H1 (cell line): Measurements from ENCODE around the gene TMEM50A. TPM values are rescaled to one million over a fixed set of nuclear protein-coding genes. Genes with fewer than 3 reads are reported as not detected.

Experiments
- CTCF ChIA-PET: fragments of 300-600 bp; sonication (Branson Sonifier 250); formaldehyde crosslinking; loops from one replicate; lab custom pipeline; 2021; ENCODE audit not compliant: partially characterized antibody; lab: Charles Lee
- POLR2A ChIA-PET: fragments of 300-600 bp; sonication (Branson Sonifier 250); formaldehyde crosslinking; loops from one replicate; lab custom pipeline; 2021; ENCODE audit warnings: inconsistent platforms; ENCODE audit not compliant: partially characterized antibody; lab: Charles Lee
- DNase-seq, 2 experiments: peaks; one replicate each; pipeline versions ENCODE4 v3.0.0 to v3.0.0-alpha.2; 2010 to 2022; ENCODE audit warnings: low spot score in 2 of 2, low read depth in 1 of 2, mixed read lengths in 1 of 2
- FAIRE-seq: peaks from 2 replicates; lab custom pipeline; 2011; peaks lifted over from hg19 to GRCh38; lab: Jason Lieb, UNC
- H2AFZ ChIP-seq: 2 replicates; pipeline ENCODE4 v1.8.1; 2012; ENCODE audit warnings: low read length, inconsistent platforms
- H2AK5ac ChIP-seq: 2 replicates; pipeline ENCODE4 v1.6.1; 2013; ENCODE audit warnings: low read depth, low read length
- H2BK120ac ChIP-seq: replicated peaks from 2 replicates; pipeline ENCODE3; 2013; ENCODE audit warnings: low read depth, low read length, inconsistent platforms
- H2BK12ac ChIP-seq: 2 replicates; pipeline ENCODE4 v1.6.1; 2013; ENCODE audit warnings: low read depth, low read length
- H2BK15ac ChIP-seq: 2 replicates; pipeline ENCODE4 v1.6.1; 2013; ENCODE audit warnings: low read length
- H2BK20ac ChIP-seq: 2 replicates; pipeline ENCODE4 v1.6.1; 2013; ENCODE audit warnings: low read length
- H2BK5ac ChIP-seq: 2 replicates; pipeline ENCODE4 v1.6.1; 2013; ENCODE audit warnings: low read depth, low read length
- H3K14ac ChIP-seq: 2 replicates; pipeline ENCODE4 v1.6.1; 2013; ENCODE audit warnings: inconsistent platforms; ENCODE audit not compliant: insufficient read length
- H3K18ac ChIP-seq: 2 replicates; pipeline ENCODE4 v1.6.1; 2013; ENCODE audit warnings: low read length; ENCODE audit errors: extremely low read depth
- H3K23ac ChIP-seq: 2 replicates; pipeline ENCODE4 v1.6.1; 2013; ENCODE audit warnings: inconsistent platforms; ENCODE audit not compliant: insufficient read length
- H3K23me2 ChIP-seq: 2 replicates; pipeline ENCODE4 v1.6.1; 2013; ENCODE audit warnings: low read depth, low read length
- H3K27ac ChIP-seq: 2 replicates; pipeline ENCODE4 v1.6.1; 2011; ENCODE audit warnings: low read depth, low read length, inconsistent platforms
- H3K27me3 ChIP-seq, 4 experiments: replicated peaks in 1 of 4; 1 replicate in 1 of 4; 2 replicates in 3 of 4; pipeline versions ENCODE4 v1.6.1 to v1.8.1; 2011 to 2013; ENCODE audit warnings: low read length in 3 of 4, mild to moderate bottlenecking in 3 of 4, inconsistent platforms in 2 of 4, mixed read lengths in 2 of 4, moderate library complexity in 1 of 4; ENCODE audit not compliant: control insufficient read depth in 3 of 4, insufficient read depth in 3 of 4; ENCODE audit errors: extremely low read depth in 1 of 4
- H3K36me3 ChIP-seq, 4 experiments: 2 replicates each; pipeline versions ENCODE4 v1.6.1 to v1.8.1; 2011 to 2013; ENCODE audit warnings: mild to moderate bottlenecking in 4 of 4, low read length in 3 of 4, moderate library complexity in 2 of 4, control low read depth in 1 of 4, inconsistent platforms in 1 of 4; ENCODE audit not compliant: insufficient read depth in 4 of 4, control insufficient read depth in 2 of 4
- H3K4ac ChIP-seq: replicated peaks from 2 replicates; pipeline ENCODE3; 2013; ENCODE audit warnings: low read length, low read depth, mixed read lengths, inconsistent platforms; ENCODE audit not compliant: insufficient read length
- H3K4me1 ChIP-seq, 4 experiments: replicated peaks in 1 of 4; 1 replicate in 1 of 4; 2 replicates in 3 of 4; pipeline versions ENCODE4 v1.6.1 to v1.8.1; 2011 to 2013; ENCODE audit warnings: low read length in 3 of 4, inconsistent platforms in 2 of 4, mixed read lengths in 1 of 4; ENCODE audit not compliant: insufficient read depth in 4 of 4, control insufficient read depth in 3 of 4
- H3K4me2 ChIP-seq, 2 experiments: 2 replicates each; pipeline versions ENCODE4 v1.6.1 to v1.8.1; 2011 to 2013; ENCODE audit warnings: low read depth in 2 of 2, low read length in 2 of 2, control low read depth in 1 of 2, inconsistent platforms in 1 of 2, mild to moderate bottlenecking in 1 of 2; ENCODE audit not compliant: insufficient read depth in 1 of 2
- H3K4me3 ChIP-seq, 4 experiments: fragments of 200-600, 300-600 bp in 1 of 4; sonication (generic), shearing (Covaris generic), sonication (Bioruptor Twin) in 1 of 4; 2 replicates each; pipeline versions ENCODE4 v1.5.1 to v1.8.1; 2011 to 2016; ENCODE audit warnings: low read length in 4 of 4, low read depth in 3 of 4, control low read depth in 2 of 4, inconsistent platforms in 2 of 4, mild to moderate bottlenecking in 2 of 4, mixed read lengths in 1 of 4, moderate library complexity in 1 of 4; ENCODE audit not compliant: insufficient read depth in 2 of 4; ENCODE audit errors: extremely low read depth in 1 of 4
- H3K56ac ChIP-seq: replicated peaks from 2 replicates; pipeline ENCODE3; 2013; ENCODE audit warnings: low read depth, mild to moderate bottlenecking, mixed read lengths, low read length, inconsistent platforms; ENCODE audit not compliant: insufficient read length
- H3K79me1 ChIP-seq: 2 replicates; pipeline ENCODE4 v1.6.1; 2013; ENCODE audit warnings: low read depth, low read length, control low read depth
- H3K79me2 ChIP-seq, 2 experiments: 2 replicates each; pipeline versions ENCODE4 v1.6.1 to v1.8.1; 2012 to 2013; ENCODE audit warnings: low read length in 2 of 2, mild to moderate bottlenecking in 2 of 2, inconsistent platforms in 1 of 2; ENCODE audit not compliant: insufficient read depth in 2 of 2, control insufficient read depth in 1 of 2
- H3K9ac ChIP-seq, 4 experiments: replicated peaks in 1 of 4; 1 replicate in 1 of 4; 2 replicates in 3 of 4; pipeline versions ENCODE4 v1.6.1 to v1.8.1; 2011 to 2013; ENCODE audit warnings: low read depth in 3 of 4, low read length in 3 of 4, control low read depth in 2 of 4, mild to moderate bottlenecking in 2 of 4, moderate library complexity in 2 of 4, inconsistent platforms in 1 of 4; ENCODE audit errors: extremely low read depth in 1 of 4
- H3K9me3 ChIP-seq, 2 experiments: 2 replicates each; pipeline versions ENCODE4 v1.6.1 to v1.8.1; 2012 to 2013; ENCODE audit warnings: mild to moderate bottlenecking in 2 of 2, moderate library complexity in 2 of 2, control low read depth in 1 of 2, inconsistent platforms in 1 of 2, low read depth in 1 of 2, low read length in 1 of 2, mixed read lengths in 1 of 2; ENCODE audit not compliant: insufficient read depth in 2 of 2
- H4K20me1 ChIP-seq, 2 experiments: replicated peaks in 1 of 2; 2 replicates each; pipeline versions ENCODE3 to v1.8.1; 2011 to 2013; ENCODE audit warnings: inconsistent platforms in 2 of 2, low read length in 2 of 2, mild to moderate bottlenecking in 1 of 2; ENCODE audit not compliant: insufficient read depth in 2 of 2, control insufficient read depth in 1 of 2
- H4K5ac ChIP-seq: 2 replicates; pipeline ENCODE4 v1.6.1; 2013; ENCODE audit warnings: low read length, low read depth, mixed read lengths, inconsistent platforms; ENCODE audit not compliant: insufficient read length
- H4K8ac ChIP-seq: 2 replicates; pipeline ENCODE4 v1.8.0; 2013; ENCODE audit warnings: mild to moderate bottlenecking, moderate library complexity, low read length, inconsistent platforms; ENCODE audit not compliant: insufficient read depth; ENCODE audit errors: extremely low read depth
- H4K91ac ChIP-seq: replicated peaks from 2 replicates; pipeline ENCODE3; 2013; ENCODE audit warnings: low read length, mixed read lengths, inconsistent platforms; ENCODE audit not compliant: insufficient read length
- CBX5 ChIP-seq: fragments of 300-800, 300-1000 bp; sonication (generic); IDR thresholded peaks from 2 replicates; pipeline ENCODE4 v1.7.1; 2016; ENCODE audit warnings: antibody characterized with exemption, low read length, low read depth
- RAD21 ChIP-seq, 2 experiments: IDR thresholded peaks in 1 of 2; conservative IDR thresholded peaks in 1 of 2; 2 replicates each; pipeline ENCODE4 v1.6.1; 2011; ENCODE audit warnings: low read depth in 2 of 2, low read length in 2 of 2, improper control_type of control experiment in 1 of 2, inconsistent platforms in 1 of 2, mild to moderate bottlenecking in 1 of 2, moderate library complexity in 1 of 2
- WGBS, 2 experiments: shearing (Covaris generic) in 1 of 2; methylation state at CpG; one replicate each; pipeline versions ENCODE4 v1.1.6 to v1.1.7; 2013 to 2015; ENCODE audit warnings: low lambda C conversion rate in 2 of 2, mixed read lengths in 2 of 2, inconsistent platforms in 1 of 2, low coverage in 1 of 2, missing lambda C conversion rate in 1 of 2; ENCODE audit not compliant: insufficient replicate concordance in 2 of 2, insufficient coverage in 1 of 2, insufficient read length in 1 of 2; ENCODE audit errors: extremely low coverage in 1 of 2, missing lambda C conversion rate in 1 of 2; 5-methylcytosine and 5-hydroxymethylcytosine counted together
- polyA plus RNA-seq, 7 experiments: library from polyadenylated mRNA; depleted of rRNA in 3 of 7; stranded (reverse) in 5 of 7; unstranded in 2 of 7; fragments of >200 nt in 5 of 7; fragments of 200-250 nt in 2 of 7; gene quantifications; 1 replicate in 5 of 7; 2 replicates in 1 of 7; 4 replicates in 1 of 7; pipeline versions ENCODE4 v1.2.1 to v1.2.3, GENCODE V29; 2011 to 2013; ENCODE audit warnings: missing spikeins in 2 of 7, mixed read lengths in 2 of 7
- total RNA-seq: library from RNA; stranded (reverse); fragmentation: NEBNext Ultra II Directional; extraction: Animal tissue kit (Norgen Biotek cat#: 25700); gene quantifications from 2 replicates; pipeline ENCODE4 v1.2.1, GENCODE V29; 2021

Gene TMEM50A
- total and polyA plus RNA-seq, 2 of the 8 experiments (the other 6 are each of a cell fraction or from before 2014, with no cell fraction given) = 98.6 to 111 TPM

DNA sequence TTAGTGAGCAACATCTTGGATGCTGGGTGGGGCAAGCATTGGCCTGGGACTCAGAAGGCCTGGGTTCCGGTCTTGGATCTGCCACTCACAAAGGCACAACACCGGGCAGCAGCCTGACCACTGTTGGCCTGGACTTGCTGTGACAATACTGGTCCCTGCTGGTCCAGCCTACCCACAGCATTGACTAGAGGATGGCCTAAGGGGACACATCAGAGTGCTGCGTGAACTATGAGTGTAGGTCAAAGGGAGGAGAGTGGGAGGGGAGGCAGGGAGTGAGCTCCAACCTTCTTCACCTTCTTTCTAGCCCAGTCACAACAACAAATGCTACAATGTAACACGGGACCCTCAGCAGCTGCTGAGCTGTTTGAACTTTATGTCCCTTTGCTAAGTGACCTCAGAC lies 31.1 kb downstream of the TMEM50A start:
- POLR2A ChIA-PET = interaction anchor here (1.1 kb wide), 1 partner anchor 25 kb away, joined by 3 read pairs; no protein-coding TSS in a partner anchor
- Histone ChIP-seq H2AFZ (no peak overlapping the region), H2AK5ac (no peak overlapping the region), H3K79me2 (no peaks in the 10 kb centered on the region), H3K27me3 (no peaks in the 10 kb centered on the region), H3K9me3 (no peaks in the 10 kb centered on the region), H4K8ac (no peak overlapping the region), H3K4me3 (no peak overlapping the region), H3K4me2 (no peak overlapping the region), H4K91ac (no peak overlapping the region), H3K79me1 (no peaks in the 10 kb centered on the region), H3K9ac (no peak overlapping the region), H3K23ac (no peak overlapping the region), H3K23me2 (no peaks in the 10 kb centered on the region; the same call in 1 of the 2 replicates)
- FAIRE-seq = no peak
- CTCF ChIA-PET = interaction anchor here (0.6 kb wide), 1 partner anchor 10 kb away, joined by 3 read pairs; no protein-coding TSS in a partner anchor
- 0 out of 4 replicates have a peak, but pooled peaks of 1 of the 2 experiments have one; percentile 5 for TF ChIP-seq RAD21 (IDR thresholded peaks at IDR 0.05 in 1 of 2, conservative IDR thresholded peaks at IDR 0.05 in 1 of 2; ENCODE audit: low read depth in 2 of 2, low read length in 2 of 2)
- TF ChIP-seq CBX5 = no peak
- TF ChIP-seq, all 59 proteins: peak for 1
- no peak for DNase-seq
- WGBS, 2 experiments = 85% methylated on average over 4 of the region's 4 CpGs; no CpG with 5 or more reads in 1 of the 2 experiments
- Histone ChIP-seq H2BK15ac (0 out of 2 replicates have a peak overlapping the region, but pooled peaks have one; percentile 65), H3K56ac (no peak overlapping the region), H3K4me1 (no peaks in the 10 kb centered on the region), H4K5ac (no peak overlapping the region), H2BK20ac (no peak overlapping the region), H3K27ac (no peak overlapping the region), H2BK12ac (peak overlapping the region; percentile 69; the same call in 1 of the 2 replicates), H3K4ac (no peak overlapping the region), H3K36me3 (no peaks in the 10 kb centered on the region), H3K14ac (no peak overlapping the region), H4K20me1 (peaks cover 0 to 1% of the 10 kb centered on the region in 2 experiments), H2BK120ac (no peak overlapping the region), H3K18ac (no peak overlapping the region), H2BK5ac (no peak overlapping the region)
